HepG2 (cell line): Measurements from ENCODE around the gene RPS27L. TPM values are rescaled to one million over a fixed set of nuclear protein-coding genes. Genes with fewer than 3 reads are reported as not detected.

ENCODE experiments used
- BRCA1 ChIP-seq: sonication (generic); formaldehyde crosslinking; IDR thresholded peaks from 2 replicates; pipeline ENCODE4 v1.4.0; 2020; ENCODE audit warnings: missing genetic modification reagents
- CBX2 ChIP-seq, 2 experiments: fragments of 200-600 bp in 1 of 2; sonication (generic); formaldehyde crosslinking in 1 of 2; IDR thresholded peaks; 2 replicates each; pipeline versions ENCODE4 v1.7.0 to v1.8.1; 2018 to 2022; ENCODE audit warnings: low read depth in 2 of 2, low read length in 1 of 2, mild to moderate bottlenecking in 1 of 2, missing genetic modification reagents in 1 of 2
- CBX5 ChIP-seq: sonication (generic); formaldehyde crosslinking; IDR thresholded peaks from 2 replicates; pipeline ENCODE4 v1.4.0; 2020; ENCODE audit warnings: missing genetic modification reagents, borderline replicate concordance
- CHD4 ChIP-seq: fragments of 200-600 bp; sonication (generic); IDR thresholded peaks from 2 replicates; pipeline ENCODE4 v1.7.0; 2017; ENCODE audit warnings: mild to moderate bottlenecking, low read length, borderline replicate concordance
- GATA4 ChIP-seq: sonication (generic); IDR thresholded peaks from 2 replicates; pipeline ENCODE4 v1.6.1; 2016; ENCODE audit warnings: antibody characterized with exemption, low read depth, borderline replicate concordance
- JUNB ChIP-seq: sonication (generic); formaldehyde crosslinking; IDR thresholded peaks from 2 replicates; pipeline ENCODE4 v1.8.0; 2022; ENCODE audit warnings: missing genetic modification reagents, mild to moderate bottlenecking, borderline replicate concordance
- KDM2A ChIP-seq: sonication (generic); formaldehyde crosslinking; IDR thresholded peaks from 2 replicates; pipeline ENCODE4 v1.4.0; 2020; ENCODE audit warnings: low read depth, missing genetic modification reagents, borderline replicate concordance
- MIER2 ChIP-seq: IDR thresholded peaks from 2 replicates; pipeline ENCODE4 v1.6.1; 2016; ENCODE audit warnings: missing biosample characterization, missing genetic modification reagents
- MXI1 ChIP-seq: IDR thresholded peaks from 3 replicates; pipeline ENCODE4 v1.6.1; 2012; ENCODE audit warnings: low read depth, low read length, inconsistent platforms, borderline replicate concordance
- NFAT5 ChIP-seq: sonication (generic); formaldehyde crosslinking; IDR thresholded peaks from 2 replicates; pipeline ENCODE4 v1.4.0; 2020; ENCODE audit warnings: missing genetic modification reagents
- NKX3-1 ChIP-seq: sonication (generic); formaldehyde crosslinking; IDR thresholded peaks from 2 replicates; pipeline ENCODE4 v1.5.0; 2020; ENCODE audit warnings: missing genetic modification reagents
- RCOR2 ChIP-seq: IDR thresholded peaks from 2 replicates; pipeline ENCODE4 v1.6.1; 2016; ENCODE audit warnings: missing biosample characterization, missing genetic modification reagents
- RXRB ChIP-seq: IDR thresholded peaks from 2 replicates; pipeline ENCODE4 v1.6.1; 2016; ENCODE audit warnings: borderline replicate concordance, missing genetic modification reagents, missing compliant biosample characterization
- THAP11 ChIP-seq: IDR thresholded peaks from 2 replicates; pipeline ENCODE4 v1.6.1; 2016; ENCODE audit warnings: missing biosample characterization, missing genetic modification reagents
- ZFP36L1 ChIP-seq: sonication (generic); formaldehyde crosslinking; IDR thresholded peaks from 2 replicates; pipeline ENCODE4 v1.8.0; 2022; ENCODE audit warnings: mild to moderate bottlenecking, missing genetic modification reagents, moderate library complexity
- ZNF543 ChIP-seq: sonication (generic); formaldehyde crosslinking; IDR thresholded peaks from 2 replicates; pipeline ENCODE4 v1.4.0; 2020; ENCODE audit warnings: mild to moderate bottlenecking, missing genetic modification reagents
- ZNF547 ChIP-seq: sonication (generic); formaldehyde crosslinking; IDR thresholded peaks from 2 replicates; pipeline ENCODE4 v1.5.1; 2020; ENCODE audit warnings: mild to moderate bottlenecking, missing genetic modification reagents
- ZNF891 ChIP-seq: sonication (generic); formaldehyde crosslinking; IDR thresholded peaks from 2 replicates; pipeline ENCODE4 v1.5.0; 2020; ENCODE audit warnings: mild to moderate bottlenecking, missing genetic modification reagents
- ZZZ3 ChIP-seq: sonication (generic); formaldehyde crosslinking; IDR thresholded peaks from 2 replicates; pipeline ENCODE4 v1.4.0; 2020; ENCODE audit warnings: missing genetic modification reagents, mild to moderate bottlenecking, borderline replicate concordance
- polyA plus RNA-seq, 8 experiments: library from polyadenylated mRNA; depleted of rRNA in 3 of 8; stranded (reverse) in 7 of 8; unstranded in 1 of 8; fragments of >200 nt; fragmentation: Illumina TruSeq in 4 of 8; extraction: Trizol in 4 of 8; gene quantifications; 2 replicates each; pipeline versions ENCODE4 v1.2.1 to v1.2.3, GENCODE V29; 2011 to 2016; ENCODE audit warnings: low read depth in 4 of 8, missing spikeins in 1 of 8, mixed read lengths in 1 of 8; ENCODE audit not compliant: insufficient read depth in 1 of 8
- total RNA-seq, 5 experiments: library from RNA; depleted of rRNA; stranded (reverse); fragments of >200 nt; fragmentation: Illumina TruSeq; extraction: Trizol; gene quantifications; 2 replicates each; pipeline ENCODE4 v1.2.3, GENCODE V29; 2016; ENCODE audit warnings: low read depth in 1 of 5
- TF ChIP-seq, protein P1 (sequence below): sonication (generic); formaldehyde crosslinking; IDR thresholded peaks from 2 replicates; pipeline ENCODE4 v1.4.0; 2020; ENCODE audit warnings: missing genetic modification reagents, borderline replicate concordance
- TF ChIP-seq, protein P2 (sequence below): sonication (generic); formaldehyde crosslinking; IDR thresholded peaks from 2 replicates; pipeline ENCODE4 v1.8.1; 2023; ENCODE audit warnings: mild to moderate bottlenecking, moderate library complexity, missing genetic modification reagents

Gene RPS27L
- total and polyA plus RNA-seq, 2 of the 13 experiments (the other 11 are each of a cell fraction or from before 2014, with no cell fraction given): 231 to 433 TPM

- peak; percentile 64; the same call in 1 of the 2 replicates for TF ChIP-seq ZNF547 (CRISPR knock-in tag)
- peak; percentile 77; the same call in 1 of the 2 replicates for TF ChIP-seq CBX5 (CRISPR knock-in tag)
- TF ChIP-seq, protein P1, sequence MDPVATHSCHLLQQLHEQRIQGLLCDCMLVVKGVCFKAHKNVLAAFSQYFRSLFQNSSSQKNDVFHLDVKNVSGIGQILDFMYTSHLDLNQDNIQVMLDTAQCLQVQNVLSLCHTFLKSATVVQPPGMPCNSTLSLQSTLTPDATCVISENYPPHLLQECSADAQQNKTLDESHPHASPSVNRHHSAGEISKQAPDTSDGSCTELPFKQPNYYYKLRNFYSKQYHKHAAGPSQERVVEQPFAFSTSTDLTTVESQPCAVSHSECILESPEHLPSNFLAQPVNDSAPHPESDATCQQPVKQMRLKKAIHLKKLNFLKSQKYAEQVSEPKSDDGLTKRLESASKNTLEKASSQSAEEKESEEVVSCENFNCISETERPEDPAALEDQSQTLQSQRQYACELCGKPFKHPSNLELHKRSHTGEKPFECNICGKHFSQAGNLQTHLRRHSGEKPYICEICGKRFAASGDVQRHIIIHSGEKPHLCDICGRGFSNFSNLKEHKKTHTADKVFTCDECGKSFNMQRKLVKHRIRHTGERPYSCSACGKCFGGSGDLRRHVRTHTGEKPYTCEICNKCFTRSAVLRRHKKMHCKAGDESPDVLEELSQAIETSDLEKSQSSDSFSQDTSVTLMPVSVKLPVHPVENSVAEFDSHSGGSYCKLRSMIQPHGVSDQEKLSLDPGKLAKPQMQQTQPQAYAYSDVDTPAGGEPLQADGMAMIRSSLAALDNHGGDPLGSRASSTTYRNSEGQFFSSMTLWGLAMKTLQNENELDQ (CRISPR knock-in tag): 0 out of 2 replicates have a peak, but pooled peaks have one; percentile 7
- peak; percentile 57; the same call in 1 of the 2 replicates for TF ChIP-seq ZNF891 (CRISPR knock-in tag)
- peak; percentile 6; the same call in 1 of the 2 replicates for TF ChIP-seq ZZZ3 (CRISPR knock-in tag)
- TF ChIP-seq MIER2 (CRISPR knock-in tag): peak; percentile 13; the same call in 1 of the 2 replicates
- peak; percentile 59; the same call in 1 of the 2 replicates for TF ChIP-seq BRCA1
- no peak for TF ChIP-seq ZNF543 (CRISPR knock-in tag)
- TF ChIP-seq CHD4: no peak
- TF ChIP-seq NFAT5 (CRISPR knock-in tag): peak; percentile 82
- TF ChIP-seq JUNB (CRISPR knock-in tag): no peak
- TF ChIP-seq MXI1: peak; percentile 84; the same call in 2 of the 3 replicates
- no peak for TF ChIP-seq CBX2 (IDR thresholded peaks at IDR 0.05; ENCODE audit: low read depth, low read length)
- no peak for TF ChIP-seq CBX2 (CRISPR knock-in tag; IDR thresholded peaks at IDR 0.05; ENCODE audit: low read depth)
- TF ChIP-seq GATA4: peak; percentile 71
- TF ChIP-seq, protein P2, sequence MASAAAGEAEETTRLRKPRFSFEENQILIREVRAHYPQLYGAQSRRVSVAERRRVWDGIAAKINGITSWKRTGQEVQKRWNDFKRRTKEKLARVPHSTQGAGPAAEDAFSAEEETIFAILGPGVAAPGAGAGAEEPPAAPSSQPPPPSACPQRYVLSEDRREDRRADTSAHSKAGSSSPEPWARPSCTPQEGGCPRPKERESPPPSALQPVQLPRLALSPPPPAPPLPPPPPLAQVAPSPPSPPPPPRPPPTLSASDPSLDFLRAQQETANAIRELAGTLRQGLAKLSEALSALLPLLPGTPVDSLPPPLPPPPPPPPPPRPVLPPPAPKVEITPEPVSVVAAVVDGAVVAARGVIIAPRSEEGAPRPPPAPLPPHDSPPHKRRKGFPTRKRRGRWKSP (CRISPR knock-in tag): peak; percentile 83; the same call in 1 of the 2 replicates
- TF ChIP-seq KDM2A (CRISPR knock-in tag): peak; percentile 91
- peak; percentile 74 for TF ChIP-seq RXRB (CRISPR knock-in tag)
- 0 out of 2 replicates have a peak, but pooled peaks have one; percentile 9 for TF ChIP-seq ZFP36L1 (CRISPR knock-in tag)
- TF ChIP-seq NKX3-1 (CRISPR knock-in tag): peak; percentile 89
- TF ChIP-seq RCOR2 (CRISPR knock-in tag): peak; percentile 29; the same call in 1 of the 2 replicates
- peak; percentile 85 for TF ChIP-seq THAP11 (CRISPR knock-in tag)
Observed at GRCh38 chr15:63157118-63157843, at the start of gene RPS27L (continued).
